ENCODE data around the gene TXNRD3. TPM values are rescaled to one million over a fixed set of nuclear protein-coding genes. Genes with fewer than 3 reads are reported as not detected.

TXNRD3 gene
- total and polyA plus RNA-seq, 4 donors, result 7.0 to 11.0 (median 7.7) TPM

GRCh38 chr3:126607214-126607908, 47.6 kb downstream of the TXNRD3 start:
- Histone ChIP-seq H3K9me3 (ENCODE audit: control insufficient read depth in 4 of 4, low read length in 3 of 4) (no peaks in the 10 kb centered on the region), H3K9ac (ENCODE audit: low read depth in 1 of 2, low read length in 2 of 2) (no peak overlapping the region), H3K27me3 (ENCODE audit: control insufficient read depth in 4 of 4, insufficient read depth in 4 of 4, low read length in 3 of 4) (no peaks in the 10 kb centered on the region), H3K36me3 (ENCODE audit: control insufficient read depth in 4 of 4, insufficient read depth in 3 of 4, low read depth in 1 of 4, low read length in 3 of 4) (peaks cover 4 to 42% (median 31%) of the 10 kb centered on the region in 4 donors), H3K27ac (ENCODE audit: low read depth in 1 of 2, low read length in 2 of 2) (no peak overlapping the region), H3K4me3 (ENCODE audit: low read depth in 1 of 3, low read length in 3 of 3) (no peak overlapping the region), H3K4me1 (ENCODE audit: control insufficient read depth in 4 of 4, insufficient read depth in 4 of 4, low read length in 3 of 4) (no peaks in the 10 kb centered on the region)
- no peak for DNase-seq (ENCODE audit: low spot score)
- TF ChIP-seq SP1 (IDR thresholded peaks at IDR 0.05), result no peak
- TF ChIP-seq GABPA (IDR thresholded peaks at IDR 0.05 in 1 of 2, conservative IDR thresholded peaks at IDR 0.05 in 1 of 2), result no peak
- no peak for TF ChIP-seq RAD21 (IDR thresholded peaks at IDR 0.05)
- TF ChIP-seq FOXA1 (IDR thresholded peaks at IDR 0.05), result no peak
- TF ChIP-seq HNF4G (IDR thresholded peaks at IDR 0.05), result no peak
- 89% methylated on average over 11 of the region's 11 CpGs for WGBS

DNA sequence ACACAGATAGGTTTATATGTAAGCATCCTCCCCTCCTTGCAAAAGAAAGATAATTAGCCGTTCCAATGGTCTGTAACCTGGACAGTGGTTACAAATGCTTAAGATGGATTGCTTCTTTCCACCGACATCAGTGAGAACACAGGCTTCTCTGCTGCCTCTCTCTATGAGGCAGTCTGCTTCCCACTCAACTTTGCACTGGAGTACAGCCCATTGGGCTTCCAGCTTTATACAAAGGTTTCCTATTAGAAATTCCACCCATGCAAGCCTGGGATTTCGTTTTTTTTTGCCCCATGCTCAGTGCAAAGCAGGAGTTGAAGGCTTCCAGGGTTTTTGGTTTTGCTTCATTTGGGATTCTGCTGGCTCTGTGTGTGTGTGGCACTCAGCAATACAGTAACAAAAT, 48.9 kb downstream of the TXNRD3 start:
- H3K27me3 ChIP-seq (ENCODE audit: control insufficient read depth in 4 of 4, insufficient read depth in 4 of 4, low read length in 3 of 4), result no peaks in the 10 kb centered on the region
- no peak for DNase-seq (ENCODE audit: low spot score)
- TF ChIP-seq, protein P1, sequence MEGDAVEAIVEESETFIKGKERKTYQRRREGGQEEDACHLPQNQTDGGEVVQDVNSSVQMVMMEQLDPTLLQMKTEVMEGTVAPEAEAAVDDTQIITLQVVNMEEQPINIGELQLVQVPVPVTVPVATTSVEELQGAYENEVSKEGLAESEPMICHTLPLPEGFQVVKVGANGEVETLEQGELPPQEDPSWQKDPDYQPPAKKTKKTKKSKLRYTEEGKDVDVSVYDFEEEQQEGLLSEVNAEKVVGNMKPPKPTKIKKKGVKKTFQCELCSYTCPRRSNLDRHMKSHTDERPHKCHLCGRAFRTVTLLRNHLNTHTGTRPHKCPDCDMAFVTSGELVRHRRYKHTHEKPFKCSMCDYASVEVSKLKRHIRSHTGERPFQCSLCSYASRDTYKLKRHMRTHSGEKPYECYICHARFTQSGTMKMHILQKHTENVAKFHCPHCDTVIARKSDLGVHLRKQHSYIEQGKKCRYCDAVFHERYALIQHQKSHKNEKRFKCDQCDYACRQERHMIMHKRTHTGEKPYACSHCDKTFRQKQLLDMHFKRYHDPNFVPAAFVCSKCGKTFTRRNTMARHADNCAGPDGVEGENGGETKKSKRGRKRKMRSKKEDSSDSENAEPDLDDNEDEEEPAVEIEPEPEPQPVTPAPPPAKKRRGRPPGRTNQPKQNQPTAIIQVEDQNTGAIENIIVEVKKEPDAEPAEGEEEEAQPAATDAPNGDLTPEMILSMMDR (IDR thresholded peaks at IDR 0.05; ENCODE audit: low read depth, low read length, missing input control), result no peak
- TF ChIP-seq NR2F2 (IDR thresholded peaks at IDR 0.05), result no peak
- TF ChIP-seq EGR1 (IDR thresholded peaks at IDR 0.05; ENCODE audit: low read depth in 2 of 2), result no peak
- TF ChIP-seq REST (IDR thresholded peaks at IDR 0.05), result no peak
- TF ChIP-seq JUND (IDR thresholded peaks at IDR 0.05), result no peak
- TF ChIP-seq YY1 (IDR thresholded peaks at IDR 0.05), result no peak
- TF ChIP-seq GABPA (IDR thresholded peaks at IDR 0.05 in 1 of 2, conservative IDR thresholded peaks at IDR 0.05 in 1 of 2), result no peak
- TF ChIP-seq RAD21 (IDR thresholded peaks at IDR 0.05), result no peak
- no peak for TF ChIP-seq SP1 (IDR thresholded peaks at IDR 0.05)
- TF ChIP-seq FOXA2 (IDR thresholded peaks at IDR 0.05), result no peak
- no peak for TF ChIP-seq FOXA1 (IDR thresholded peaks at IDR 0.05)
- TF ChIP-seq RXRA (IDR thresholded peaks at IDR 0.05), result no peak
- H3K9ac ChIP-seq (ENCODE audit: low read depth in 1 of 2, low read length in 2 of 2), result no peak overlapping the region
- H3K9me3 ChIP-seq (ENCODE audit: control insufficient read depth in 4 of 4, low read length in 3 of 4), result no peaks in the 10 kb centered on the region
- H3K4me1 ChIP-seq (ENCODE audit: control insufficient read depth in 4 of 4, insufficient read depth in 4 of 4, low read length in 3 of 4), result no peaks in the 10 kb centered on the region
- H3K36me3 ChIP-seq (ENCODE audit: control insufficient read depth in 4 of 4, insufficient read depth in 3 of 4, low read depth in 1 of 4, low read length in 3 of 4), result peaks cover 4 to 42% (median 27%) of the 10 kb centered on the region in 4 donors
- no peak overlapping the region for H3K4me3 ChIP-seq (ENCODE audit: low read depth in 1 of 3, low read length in 3 of 3)
- no peak overlapping the region for H3K27ac ChIP-seq (ENCODE audit: low read depth in 1 of 2, low read length in 2 of 2)
- WGBS, result 94% methylated on average over 3 of the region's 3 CpGs

Data from liver (tissue), 9 donors.